ENCODE measurements around the gene TRMT1. TPM values are rescaled to one million over a fixed set of nuclear protein-coding genes. Genes with fewer than 3 reads are reported as not detected.

TRMT1 gene
- total and polyA plus RNA-seq, 2 of the 8 experiments (the other 6 are each of a cell fraction or from before 2014, with no cell fraction given) = 77.4 to 99.3 TPM

GRCh38 chr19:13066226-13066625 lies 50.3 kb downstream of the TRMT1 start:
- no peak overlapping the region for H3K23ac ChIP-seq (ENCODE audit: insufficient read length)
- H4K20me1 ChIP-seq (replicated peaks in 1 of 2; ENCODE audit: control insufficient read depth in 1 of 2, insufficient read depth in 2 of 2, low read length in 2 of 2) = peaks cover 0 to 3% of the 10 kb centered on the region in 2 experiments
- H4K91ac ChIP-seq (replicated peaks; ENCODE audit: insufficient read length, low read length) = no peak overlapping the region
- H4K5ac ChIP-seq (ENCODE audit: insufficient read length, low read depth, low read length) = no peak overlapping the region
- H2BK5ac ChIP-seq (ENCODE audit: low read depth, low read length) = no peak overlapping the region
- POLR2A ChIA-PET (ENCODE audit: partially characterized antibody) = interaction anchor here (0.6 to 0.8 kb wide), 2 partner anchors 55 to 709 kb away, joined by 3 read pairs; partner anchors contain the start of gene C19orf53
- no peak overlapping the region for H2BK15ac ChIP-seq (ENCODE audit: low read length)
- no peak overlapping the region for H4K8ac ChIP-seq (ENCODE audit: extremely low read depth, insufficient read depth, low read length)
- H3K4me1 ChIP-seq (replicated peaks in 1 of 4; ENCODE audit: control insufficient read depth in 3 of 4, insufficient read depth in 4 of 4, low read length in 3 of 4) = no peaks in the 10 kb centered on the region; a peak in 1 of 7 replicates
- H2AK5ac ChIP-seq (ENCODE audit: low read depth, low read length) = no peak overlapping the region
- peaks cover under 1% of the 10 kb centered on the region; the same call in 1 of the 2 replicates for H3K23me2 ChIP-seq (ENCODE audit: low read depth, low read length)
- FAIRE-seq (no peak), DNase-seq (ENCODE audit: low read depth in 1 of 2, low spot score in 2 of 2) (no peak)
- H3K4me2 ChIP-seq (ENCODE audit: insufficient read depth in 1 of 2, low read depth in 2 of 2, low read length in 2 of 2) = no peak overlapping the region
- WGBS, 2 experiments (ENCODE audit: extremely low coverage in 1 of 2, insufficient coverage in 1 of 2, insufficient read length in 1 of 2, insufficient replicate concordance in 2 of 2, low coverage in 1 of 2, low lambda C conversion rate in 2 of 2, missing lambda C conversion rate in 1 of 2) = 68% methylated on average over 4 of the region's 5 CpGs; no CpG with 5 or more reads in 1 of the 2 experiments
- CTCF ChIA-PET (ENCODE audit: partially characterized antibody) = interaction anchor here (0.9 to 48.8 kb wide), 6 partner anchors 12 to 101 kb away, joined by 4 to 1145 read pairs (median 14); no protein-coding TSS in a partner anchor
- H2AFZ ChIP-seq (ENCODE audit: low read length) = no peak overlapping the region
- no peak overlapping the region for H3K14ac ChIP-seq (ENCODE audit: insufficient read length)
- H3K4me3 ChIP-seq (ENCODE audit: extremely low read depth in 1 of 4, insufficient read depth in 2 of 4, low read depth in 3 of 4, low read length in 4 of 4) = no peak overlapping the region
- no peak overlapping the region for H2BK12ac ChIP-seq (ENCODE audit: low read depth, low read length)
- H3K9me3 ChIP-seq (ENCODE audit: insufficient read depth in 2 of 2, low read depth in 1 of 2, low read length in 1 of 2) = no peaks in the 10 kb centered on the region
- H3K36me3 ChIP-seq (ENCODE audit: control insufficient read depth in 2 of 4, insufficient read depth in 4 of 4, low read length in 3 of 4) = no peaks in the 10 kb centered on the region
- H2BK20ac ChIP-seq (ENCODE audit: low read length) = no peak overlapping the region
- H3K27ac ChIP-seq (ENCODE audit: low read depth, low read length) = no peak overlapping the region
- H3K18ac ChIP-seq (ENCODE audit: extremely low read depth, low read length) = no peak overlapping the region
- no peaks in the 10 kb centered on the region for H3K79me1 ChIP-seq (ENCODE audit: low read depth, low read length)
- no peak overlapping the region for H2BK120ac ChIP-seq (replicated peaks; ENCODE audit: low read depth, low read length)
- peaks cover 13 to 30% (median 24%) of the 10 kb centered on the region in 4 experiments for H3K27me3 ChIP-seq (replicated peaks in 1 of 4; ENCODE audit: control insufficient read depth in 3 of 4, extremely low read depth in 1 of 4, insufficient read depth in 3 of 4, low read length in 3 of 4)
- H3K9ac ChIP-seq (replicated peaks in 1 of 4; ENCODE audit: extremely low read depth in 1 of 4, low read depth in 3 of 4, low read length in 3 of 4) = no peak overlapping the region
- no peaks in the 10 kb centered on the region for H3K79me2 ChIP-seq (ENCODE audit: control insufficient read depth in 1 of 2, insufficient read depth in 2 of 2, low read length in 2 of 2)
- no peak overlapping the region for H3K56ac ChIP-seq (replicated peaks; ENCODE audit: insufficient read length, low read depth, low read length)
- H3K4ac ChIP-seq (replicated peaks; ENCODE audit: insufficient read length, low read depth, low read length) = no peak overlapping the region
- TF ChIP-seq RNF2 (IDR thresholded peaks at IDR 0.05; ENCODE audit: borderline replicate concordance, low read depth, low read length, missing control alignments, poor library complexity, severe bottlenecking) (no peak), ATF3 (IDR thresholded peaks at IDR 0.05; ENCODE audit: insufficient read depth, low read depth, low read length) (no peak), RAD21 (IDR thresholded peaks at IDR 0.05 in 1 of 2, conservative IDR thresholded peaks at IDR 0.05 in 1 of 2; ENCODE audit: low read depth in 2 of 2, low read length in 2 of 2) (no peak), SIN3A (conservative IDR thresholded peaks at IDR 0.05 in 1 of 2, IDR thresholded peaks at IDR 0.05 in 1 of 2; ENCODE audit: low read depth in 1 of 2, low read length in 2 of 2) (no peak), PHF8 (conservative IDR thresholded peaks at IDR 0.05; ENCODE audit: low read depth, low read length) (no peak), BRCA1 (IDR thresholded peaks at IDR 0.05; ENCODE audit: low read depth, low read length) (no peak), RFX5 (IDR thresholded peaks at IDR 0.05; ENCODE audit: borderline replicate concordance, low read depth, low read length) (no peak), POLR2AphosphoS5 (IDR thresholded peaks at IDR 0.05; ENCODE audit: low read depth, low read length) (no peak), TAF7 (optimal IDR thresholded peaks at IDR 0.05; ENCODE audit: borderline replicate concordance, low read depth, low read length) (no peak), CTBP2 (IDR thresholded peaks at IDR 0.05; ENCODE audit: borderline replicate concordance, insufficient read depth, insufficient read length, low read length) (no peak)

All from H1 (cell line).